Activated CD4-positive, alpha-beta memory T cell treated with anti-CD3 and anti-CD28 coated beads, Interleukin-2, amount 10 ng/mL, durations not matched to agents 7 days and 5 days (primary cell): ENCODE results near the gene RAB28. TPM values are rescaled to one million over a fixed set of nuclear protein-coding genes. Genes with fewer than 3 reads are reported as not detected.

Experiments
- CTCF ChIA-PET: fragments of 350-600 bp; sonication (Branson Sonifier 250); formaldehyde crosslinking; loops from one replicate; lab custom pipeline; 2021; ENCODE audit warnings: antibody characterized with exemption, inconsistent platforms; lab: Charles Lee
- POLR2A ChIA-PET: fragments of 350-600 bp; sonication (Branson Sonifier 250); formaldehyde crosslinking; loops from one replicate; lab custom pipeline; 2021; ENCODE audit warnings: antibody characterized with exemption; lab: Charles Lee
- DNase-seq: peaks from one replicate; pipeline ENCODE4 v3.0.0-alpha.2; 2020
- H3K27ac Mint-ChIP-seq: one replicate; pipeline ENCODE4 v1.8.0; 2021; ENCODE audit warnings: mild to moderate bottlenecking, mixed read lengths
- H3K27me3 Mint-ChIP-seq: one replicate; pipeline ENCODE4 v1.8.0; 2021; ENCODE audit warnings: mixed read lengths
- H3K36me3 Mint-ChIP-seq: one replicate; pipeline ENCODE4 v1.8.0; 2021; ENCODE audit warnings: low read depth, mixed read lengths
- H3K4me1 Mint-ChIP-seq: one replicate; pipeline ENCODE4 v1.8.0; 2021; ENCODE audit warnings: mixed read lengths
- H3K4me3 Mint-ChIP-seq: one replicate; pipeline ENCODE4 v1.8.0; 2021; ENCODE audit warnings: mild to moderate bottlenecking, mixed read lengths
- H3K9me3 Mint-ChIP-seq: one replicate; pipeline ENCODE4 v1.8.0; 2021; ENCODE audit warnings: mixed read lengths
- total RNA-seq, 2 experiments: library from RNA; stranded (reverse); gene quantifications; one replicate each; pipeline ENCODE4 v1.2.3, GENCODE V29; 2021

RAB28 gene
- total RNA-seq, result 10 to 100 TPM; 18.5 TPM

DNA sequence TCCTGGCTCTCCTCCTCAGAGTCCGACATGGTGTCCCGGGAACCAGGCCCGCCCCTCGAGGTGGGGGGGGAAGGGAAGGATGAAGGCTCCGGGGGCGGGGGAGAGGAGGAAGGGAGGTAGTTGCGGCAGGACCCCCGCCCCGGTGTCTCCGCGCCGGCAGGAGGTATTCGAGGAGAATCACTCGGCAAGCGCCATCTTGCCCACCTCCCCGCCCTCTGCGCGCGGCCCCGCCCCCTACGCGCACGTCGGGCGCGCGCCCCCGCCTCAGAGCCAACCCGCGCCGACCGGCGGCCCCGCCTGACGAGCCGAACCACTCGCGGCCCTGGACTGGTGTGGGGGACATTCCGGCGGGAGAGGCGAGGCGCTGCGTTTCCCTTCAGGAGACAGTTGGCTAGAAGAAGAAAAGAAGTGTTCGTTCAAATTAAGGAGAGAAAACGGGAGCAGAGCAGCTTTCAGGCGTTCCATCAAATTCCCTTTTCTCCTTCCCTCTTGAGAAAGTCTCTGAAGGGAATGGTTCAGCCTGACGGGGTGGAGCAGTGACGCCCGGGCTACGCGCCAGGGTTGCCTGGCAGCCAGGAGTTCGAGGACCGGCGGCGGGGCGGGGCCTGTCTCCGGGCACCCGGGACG lies at the start of gene RAB28:
TSS of gene RAB28 (minus strand) at position 219 of the 627 bp plus-strand sequence.
- H3K27me3 Mint-ChIP-seq, result peaks cover 14% of the 10 kb centered on the region
- POLR2A ChIA-PET, result interaction anchor here (0.6 to 1.7 kb wide), 6 partner anchors 12 to 192 kb away, joined by 3 to 5 read pairs (median 3); partner anchors contain the start of gene BOD1L1
- H3K9me3 Mint-ChIP-seq, result peaks cover 3% of the 10 kb centered on the region
- CTCF ChIA-PET, result interaction anchor here (1.4 kb wide), 1 partner anchor 79 kb away, joined by 3 read pairs; no protein-coding TSS in a partner anchor
- H3K4me3 Mint-ChIP-seq, result peak within 1 kb of the TSS; percentile 95
- peak within 1 kb of the TSS; percentile 93 for H3K27ac Mint-ChIP-seq
- peak; percentile 92 for DNase-seq
- peaks cover 4% of the 10 kb centered on the region for H3K36me3 Mint-ChIP-seq
- H3K4me1 Mint-ChIP-seq, result peaks cover 33% of the 10 kb centered on the region

DNA sequence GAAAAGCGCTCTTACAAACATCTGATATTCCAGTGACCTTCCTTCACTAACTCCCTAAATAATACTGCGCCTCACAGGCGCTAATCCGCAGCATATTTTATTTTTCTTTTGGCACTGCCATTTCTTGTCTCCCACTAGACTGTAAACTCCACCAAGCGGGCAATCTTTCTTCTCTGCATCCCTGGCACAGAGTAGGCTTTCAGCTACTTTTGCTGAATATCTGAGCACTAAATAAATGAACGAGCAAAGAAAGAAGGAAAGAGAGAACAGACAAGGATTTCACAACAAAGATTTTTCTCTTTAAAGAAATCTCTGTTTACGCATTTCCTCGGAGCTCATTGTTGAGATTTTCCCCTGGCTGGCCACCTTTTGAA lies 47.5 kb upstream of the RAB28 start:
- DNase-seq, result no peak
- peaks cover 3% of the 10 kb centered on the region for H3K9me3 Mint-ChIP-seq
- H3K27me3 Mint-ChIP-seq, result peaks cover 94% of the 10 kb centered on the region
- H3K27ac Mint-ChIP-seq, result no peak overlapping the region
- peaks cover 17% of the 10 kb centered on the region for H3K4me1 Mint-ChIP-seq
- H3K36me3 Mint-ChIP-seq, result peaks cover 14% of the 10 kb centered on the region
- H3K4me3 Mint-ChIP-seq, result no peak overlapping the region
- CTCF ChIA-PET, result interaction anchor here (1.0 to 1.5 kb wide), 2 partner anchors 11 to 17 kb away, joined by 3 read pairs; no protein-coding TSS in a partner anchor
- POLR2A ChIA-PET, result no interaction called here

DNA sequence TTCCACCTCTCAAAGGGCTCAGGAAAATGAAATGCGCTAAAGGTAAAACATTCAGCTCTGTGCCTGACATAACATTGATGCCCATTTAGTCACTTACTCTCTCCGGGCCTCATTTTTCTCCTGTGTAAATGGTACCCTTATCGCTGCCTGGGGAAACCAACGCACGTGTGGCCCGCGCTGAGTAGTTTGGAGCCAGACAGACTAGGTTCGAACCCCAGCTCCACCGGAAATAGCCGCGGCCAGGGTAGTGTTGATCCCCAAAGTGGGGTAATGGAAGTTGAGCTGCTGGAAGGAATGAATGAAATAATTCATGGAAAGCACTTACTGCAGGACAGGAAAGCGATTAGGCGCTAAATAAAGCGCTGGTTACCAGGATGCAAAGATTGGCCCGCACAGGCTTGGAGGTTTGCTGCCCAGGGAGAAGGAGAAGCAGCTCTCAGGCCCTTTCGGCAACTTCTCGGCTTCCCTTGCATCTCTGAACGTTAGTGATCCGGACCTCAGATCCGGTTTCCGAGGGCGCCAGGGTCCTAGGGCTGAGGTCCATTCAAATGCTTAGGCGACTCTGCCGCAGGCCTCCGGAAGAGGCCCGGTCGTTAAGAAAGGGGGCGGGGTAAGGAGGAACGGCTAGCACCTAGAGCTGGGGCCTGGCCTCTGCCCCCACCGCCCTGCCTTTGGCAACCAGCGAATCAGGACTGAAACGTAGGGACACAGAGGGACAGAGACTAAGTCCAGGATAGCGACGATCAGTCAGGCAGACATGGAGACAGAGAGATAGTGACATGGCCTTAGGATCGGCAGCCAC lies 46.9 kb upstream of the RAB28 start:
- Mint-ChIP-seq H3K4me1 (peaks cover 17% of the 10 kb centered on the region), H3K9me3 (peaks cover 3% of the 10 kb centered on the region), H3K27ac (no peak overlapping the region), H3K27me3 (peaks cover 94% of the 10 kb centered on the region), H3K36me3 (peaks cover 12% of the 10 kb centered on the region), H3K4me3 (no peak overlapping the region)
- POLR2A ChIA-PET, result no interaction called here
- DNase-seq, result no peak
- CTCF ChIA-PET, result interaction anchor here (0.8 to 1.5 kb wide), 2 partner anchors 11 to 12 kb away, joined by 3 to 4 read pairs; no protein-coding TSS in a partner anchor

DNA sequence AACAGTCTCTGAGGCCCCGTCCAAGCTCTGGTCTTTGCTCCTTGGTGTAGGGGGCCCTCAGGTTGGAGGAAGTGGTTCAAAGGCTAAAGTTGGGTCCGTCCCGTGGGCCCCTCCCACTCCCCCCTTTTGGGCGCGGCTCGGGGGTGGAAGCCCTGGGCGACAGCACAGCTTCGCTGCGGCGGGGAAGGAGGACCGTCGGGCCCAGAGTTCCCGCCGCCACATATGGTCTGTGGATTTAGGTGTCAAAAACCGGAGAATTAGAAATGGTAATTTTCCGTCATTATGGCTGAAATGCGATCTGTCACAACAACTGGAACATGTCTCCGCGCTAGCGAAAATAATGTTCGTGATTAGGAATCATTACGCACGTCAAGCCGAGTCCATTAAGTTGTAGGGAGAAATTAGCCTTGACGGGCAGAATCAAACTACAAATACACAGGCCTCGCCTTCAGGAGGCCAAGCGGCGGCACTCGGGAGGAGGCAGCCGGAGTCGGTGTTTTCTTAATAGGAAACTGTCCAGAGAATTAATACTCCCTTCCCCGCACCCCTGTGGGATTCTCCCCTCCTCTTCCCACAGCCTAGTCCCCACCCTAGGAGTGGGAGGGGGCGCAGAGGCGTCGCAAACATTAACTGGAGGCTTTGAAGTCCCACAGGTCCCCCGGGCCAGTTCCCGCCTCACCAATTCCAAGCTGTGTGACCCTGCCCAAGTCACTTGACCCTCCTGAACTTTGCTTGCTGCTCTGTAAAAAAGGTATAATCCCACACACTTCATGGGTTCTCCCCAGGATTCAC lies 45.2 kb upstream of the RAB28 start:
- H3K4me3 Mint-ChIP-seq, result no peak overlapping the region
- POLR2A ChIA-PET, result no interaction called here
- H3K36me3 Mint-ChIP-seq, result peaks cover 12% of the 10 kb centered on the region
- no peak overlapping the region for H3K27ac Mint-ChIP-seq
- CTCF ChIA-PET, result no interaction called here
- no peak for DNase-seq
- peaks cover 17% of the 10 kb centered on the region for H3K4me1 Mint-ChIP-seq
- H3K27me3 Mint-ChIP-seq, result peaks cover 92% of the 10 kb centered on the region
- H3K9me3 Mint-ChIP-seq, result peaks cover 8% of the 10 kb centered on the region

DNA sequence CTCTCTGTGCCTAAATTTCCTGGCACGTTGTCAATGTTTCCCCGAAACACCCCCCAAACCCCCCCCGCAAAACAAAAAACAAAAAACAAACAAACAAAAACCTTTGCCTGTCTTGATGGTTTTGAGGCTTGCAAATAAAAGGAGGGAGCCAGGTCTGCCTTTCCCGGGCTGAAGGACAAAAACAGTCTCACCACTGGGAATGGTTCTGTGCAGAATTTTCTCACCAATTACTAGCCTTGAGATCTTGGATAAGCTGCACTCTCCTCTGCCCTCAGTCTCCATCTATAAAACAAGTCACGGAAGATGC lies 44.6 kb upstream of the RAB28 start:
- CTCF ChIA-PET, result no interaction called here
- H3K4me1 Mint-ChIP-seq, result peaks cover 17% of the 10 kb centered on the region
- peaks cover 12% of the 10 kb centered on the region for H3K36me3 Mint-ChIP-seq
- POLR2A ChIA-PET, result no interaction called here
- H3K4me3 Mint-ChIP-seq, result no peak overlapping the region
- peaks cover 8% of the 10 kb centered on the region for H3K9me3 Mint-ChIP-seq
- DNase-seq, result no peak
- peaks cover 92% of the 10 kb centered on the region for H3K27me3 Mint-ChIP-seq
- H3K27ac Mint-ChIP-seq, result no peak overlapping the region

DNA sequence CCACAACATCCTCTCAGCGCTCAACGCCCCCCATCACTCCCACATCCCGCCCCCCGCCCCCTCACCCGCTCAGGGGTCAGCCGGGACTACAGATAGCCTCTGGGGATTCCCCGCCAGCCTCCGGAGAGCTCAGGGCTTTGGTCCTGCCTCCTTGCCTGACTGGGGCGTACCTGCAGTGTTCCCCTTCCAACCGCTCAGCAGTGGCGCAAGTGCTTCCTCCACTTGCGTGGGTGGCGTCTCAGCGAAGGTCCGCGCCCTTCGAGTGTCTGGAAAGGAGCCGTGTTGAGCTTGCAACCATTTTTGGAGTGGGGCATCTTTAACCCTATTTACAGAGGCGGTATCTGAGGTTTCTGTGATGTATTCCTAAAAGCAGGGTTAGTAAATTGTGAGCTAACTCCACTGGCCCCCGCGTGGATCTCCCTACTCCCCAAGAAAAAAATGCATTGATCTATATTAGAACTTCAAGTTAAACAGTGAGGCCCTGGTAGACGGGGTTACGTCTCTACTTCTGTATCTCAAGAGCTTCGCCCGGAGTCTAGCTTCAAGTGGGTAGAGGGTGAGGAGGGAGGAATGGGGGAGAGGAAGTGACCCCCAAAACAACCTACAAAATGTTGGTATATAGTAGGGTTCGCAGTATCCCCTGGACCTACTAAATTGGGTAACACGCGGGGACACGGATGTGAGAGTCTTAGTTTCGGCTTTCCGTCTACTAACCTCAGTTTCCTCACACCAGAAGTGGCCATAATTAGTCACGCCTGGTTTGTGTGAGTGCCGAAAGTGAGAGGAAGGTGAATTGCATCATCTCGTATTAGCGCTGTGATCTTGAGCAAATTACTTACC lies 44.1 kb upstream of the RAB28 start:
- no peak for DNase-seq
- Mint-ChIP-seq H3K27ac (no peak overlapping the region), H3K4me1 (peaks cover 18% of the 10 kb centered on the region), H3K27me3 (peaks cover 92% of the 10 kb centered on the region), H3K4me3 (no peak overlapping the region), H3K9me3 (peaks cover 8% of the 10 kb centered on the region), H3K36me3 (peaks cover 14% of the 10 kb centered on the region)
- ChIA-PET POLR2A (interaction anchor here (0.8 to 1.6 kb wide), 3 partner anchors 16 to 100 kb away, joined by 3 to 5 read pairs (median 3); partner anchors contain the start of gene NKX3-2), CTCF (no interaction called here)

DNA sequence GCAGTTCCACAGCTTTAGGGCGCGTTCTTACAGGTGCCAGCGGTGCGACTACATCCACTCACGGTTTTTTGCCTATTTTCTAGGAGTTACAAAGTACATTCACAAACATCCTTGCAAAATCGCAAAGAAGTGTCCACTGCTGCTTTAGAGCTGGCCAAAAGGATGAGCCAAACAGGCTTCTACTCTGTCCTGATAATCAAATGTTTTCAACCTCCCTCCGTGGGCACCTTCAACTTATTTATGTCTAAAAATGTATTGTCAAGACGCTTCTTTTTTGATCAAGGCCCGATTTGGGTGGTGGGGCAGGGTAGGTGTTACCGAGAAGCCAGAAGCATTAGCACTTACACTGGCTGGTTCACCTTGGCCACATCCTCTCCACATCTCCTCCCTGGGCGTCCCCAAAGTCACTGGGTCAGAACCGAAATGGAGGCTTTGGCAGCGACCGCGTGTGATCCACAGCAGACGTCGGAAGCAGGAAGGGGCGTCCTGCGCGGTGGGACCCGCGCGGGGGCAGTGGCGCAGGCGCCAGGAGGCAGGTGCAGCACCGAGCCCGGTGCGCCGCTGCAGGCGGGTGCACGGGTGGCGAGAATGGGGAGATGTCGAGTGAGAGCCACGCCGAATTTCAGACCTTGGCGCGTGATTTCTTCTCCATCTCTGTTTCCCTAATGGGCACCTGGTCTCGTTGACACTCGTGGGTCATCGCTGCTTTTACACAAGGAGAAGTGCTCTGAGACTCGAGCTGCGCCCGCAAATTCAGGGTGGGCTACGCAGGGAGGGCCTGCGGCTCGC lies 43.2 kb upstream of the RAB28 start:
- H3K27ac Mint-ChIP-seq, result no peak overlapping the region
- H3K36me3 Mint-ChIP-seq, result peaks cover 16% of the 10 kb centered on the region
- CTCF ChIA-PET, result no interaction called here
- POLR2A ChIA-PET, result interaction anchor here (0.8 to 1.6 kb wide), 4 partner anchors 9 to 101 kb away, joined by 3 to 5 read pairs (median 4); partner anchors contain the start of gene NKX3-2
- peaks cover 92% of the 10 kb centered on the region for H3K27me3 Mint-ChIP-seq
- H3K4me1 Mint-ChIP-seq, result peaks cover 19% of the 10 kb centered on the region
- no peak for DNase-seq
- H3K4me3 Mint-ChIP-seq, result no peak overlapping the region
- H3K9me3 Mint-ChIP-seq, result peaks cover 8% of the 10 kb centered on the region

DNA sequence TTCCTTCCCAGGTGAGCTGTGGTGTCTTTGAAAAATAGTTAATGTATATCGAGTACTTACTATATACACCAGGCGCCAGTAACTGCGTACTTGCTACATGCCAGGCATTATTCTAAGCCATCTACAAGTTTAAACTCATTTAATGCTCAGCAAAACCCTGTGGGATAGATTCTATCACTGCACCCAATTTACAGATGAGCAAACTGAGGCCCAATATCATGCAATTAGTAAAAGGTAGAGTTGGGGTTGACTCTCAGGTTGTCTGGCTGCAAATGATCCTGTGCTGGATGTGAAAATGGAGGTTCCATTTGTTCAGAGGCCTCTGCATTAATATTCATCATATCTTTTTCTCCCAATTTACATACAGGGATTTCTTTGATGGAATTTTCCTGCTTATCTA lies 42.5 kb upstream of the RAB28 start:
- Mint-ChIP-seq H3K27me3 (peaks cover 94% of the 10 kb centered on the region), H3K36me3 (peaks cover 16% of the 10 kb centered on the region), H3K4me1 (peaks cover 19% of the 10 kb centered on the region), H3K4me3 (no peak overlapping the region), H3K27ac (no peak overlapping the region), H3K9me3 (peaks cover 8% of the 10 kb centered on the region)
- CTCF ChIA-PET, result no interaction called here
- POLR2A ChIA-PET, result interaction anchor here (1.1 kb wide), 1 partner anchor 10 kb away, joined by 4 read pairs; no protein-coding TSS in a partner anchor
- no peak for DNase-seq

DNA sequence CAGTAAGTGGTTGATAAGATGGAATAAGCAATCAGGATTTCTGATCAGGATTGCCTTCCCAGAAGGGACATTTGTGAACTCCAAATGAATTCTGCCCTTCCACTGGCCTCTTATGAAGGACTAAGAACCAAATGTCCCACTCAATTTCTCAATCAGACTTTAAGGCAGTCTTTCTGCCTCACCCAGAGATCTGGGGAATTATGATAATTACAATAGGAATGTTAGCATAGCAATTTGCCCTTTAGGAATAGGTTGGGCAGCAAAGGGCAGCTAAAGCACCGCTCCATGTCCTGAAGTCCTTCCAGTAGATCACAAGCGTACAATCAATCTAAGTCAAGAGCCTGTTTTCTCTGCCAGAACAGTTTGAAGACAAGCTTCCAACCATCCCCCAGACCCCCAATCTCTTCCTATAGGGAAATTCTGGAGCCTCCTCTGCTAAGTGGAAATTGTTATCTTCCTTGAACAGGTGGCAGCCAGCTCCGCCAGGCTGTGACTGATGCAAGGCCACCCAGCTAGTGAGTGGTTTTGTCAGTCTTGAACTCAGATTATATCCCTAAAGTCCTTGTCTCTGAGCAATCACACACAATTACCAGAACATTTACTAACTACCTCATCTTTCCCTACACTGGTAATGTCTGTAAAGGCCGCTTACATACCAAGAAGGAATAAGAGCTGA lies 41.6 kb upstream of the RAB28 start:
- peaks cover 16% of the 10 kb centered on the region for H3K36me3 Mint-ChIP-seq
- DNase-seq, result no peak
- H3K9me3 Mint-ChIP-seq, result peaks cover 8% of the 10 kb centered on the region
- CTCF ChIA-PET, result interaction anchor here (1.4 kb wide), 1 partner anchor 15 kb away, joined by 5 read pairs; no protein-coding TSS in a partner anchor
- peaks cover 18% of the 10 kb centered on the region for H3K4me1 Mint-ChIP-seq
- no peak overlapping the region for H3K27ac Mint-ChIP-seq
- H3K4me3 Mint-ChIP-seq, result no peak overlapping the region
- POLR2A ChIA-PET, result interaction anchor here (1.1 kb wide), 1 partner anchor 11 kb away, joined by 4 read pairs; no protein-coding TSS in a partner anchor
- H3K27me3 Mint-ChIP-seq, result peaks cover 92% of the 10 kb centered on the region

DNA sequence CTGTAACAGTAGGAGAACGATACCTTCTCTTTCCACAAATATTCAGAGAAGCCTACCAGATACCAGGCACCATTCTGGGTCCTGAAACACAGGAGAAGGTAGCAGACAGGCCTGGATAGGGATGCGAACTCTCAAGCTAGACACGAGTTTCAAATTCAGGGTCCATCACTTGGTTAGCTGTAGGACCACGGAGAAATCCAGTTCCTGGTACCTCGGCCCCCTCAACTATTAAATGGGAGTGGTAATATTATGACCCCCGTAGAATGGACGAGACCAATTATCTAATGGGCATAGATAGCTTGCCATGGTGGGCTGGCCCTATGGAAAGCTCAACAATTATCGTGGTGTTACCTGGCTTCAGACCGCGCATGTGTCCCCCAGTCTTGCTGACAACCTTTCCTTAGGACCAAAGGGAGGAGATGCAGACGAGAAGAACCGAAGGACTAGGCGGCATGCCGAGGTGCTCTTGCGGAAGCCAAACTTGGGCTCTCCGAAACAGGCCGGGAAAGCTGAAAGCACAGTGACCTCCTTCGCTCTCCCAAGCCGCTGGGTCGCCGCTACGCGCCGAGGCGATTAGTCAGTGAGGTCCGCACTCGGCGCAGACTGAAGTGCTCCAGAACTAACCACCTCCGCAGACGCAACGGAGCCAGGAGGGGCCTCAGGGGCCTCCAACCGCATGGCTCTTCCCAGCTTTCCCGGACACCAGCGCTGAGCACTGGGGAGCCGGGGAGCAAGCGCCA lies 40.5 kb upstream of the RAB28 start:
- Mint-ChIP-seq H3K4me3 (no peak overlapping the region), H3K4me1 (peaks cover 18% of the 10 kb centered on the region), H3K27me3 (peaks cover 86% of the 10 kb centered on the region), H3K9me3 (peaks cover 8% of the 10 kb centered on the region), H3K27ac (no peak overlapping the region), H3K36me3 (peaks cover 16% of the 10 kb centered on the region)
- POLR2A ChIA-PET, result no interaction called here
- CTCF ChIA-PET, result interaction anchor here (1.4 kb wide), 1 partner anchor 16 kb away, joined by 5 read pairs; no protein-coding TSS in a partner anchor
- DNase-seq, result no peak
